ENCODE results near the gene APOBEC2. TPM values are rescaled to one million over a fixed set of nuclear protein-coding genes. Genes with fewer than 3 reads are reported as not detected.

APOBEC2 gene
- total RNA-seq, 1 donor = not detected

DNA sequence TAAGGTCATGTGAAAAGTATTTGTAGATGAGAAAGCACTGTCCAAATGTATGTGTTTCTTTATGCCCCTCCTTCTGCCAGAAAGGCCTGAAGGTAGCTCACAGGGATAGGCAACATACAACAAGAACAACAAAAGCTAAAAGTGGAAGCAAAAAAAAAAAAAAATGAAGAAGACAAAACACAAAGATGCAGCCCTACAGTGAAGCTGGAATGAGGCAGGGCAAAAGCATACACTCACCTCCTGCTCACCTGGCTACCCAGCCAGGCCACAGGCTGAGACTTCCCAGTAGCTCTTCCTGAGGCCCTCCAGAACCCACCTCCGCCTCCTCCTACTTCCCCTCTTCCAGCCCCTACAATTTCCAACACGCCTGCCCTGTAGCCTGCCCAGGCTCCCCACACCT, 16.4 kb upstream of the APOBEC2 start:
- TF ChIP-seq CTCF (IDR thresholded peaks at IDR 0.05; ENCODE audit: insufficient read depth, low read length) = no peak
- DNase-seq (ENCODE audit: low read depth) = no peak
- H3K4me3 ChIP-seq (ENCODE audit: low read depth, low read length) = no peak overlapping the region

GRCh38 chr6:41037107-41037900, 15.7 kb upstream of the APOBEC2 start:
- no peak for TF ChIP-seq CTCF (IDR thresholded peaks at IDR 0.05; ENCODE audit: insufficient read depth, low read length)
- H3K4me3 ChIP-seq (ENCODE audit: low read depth, low read length) = no peak overlapping the region
- DNase-seq (ENCODE audit: low read depth) = peak; percentile 30

DNA sequence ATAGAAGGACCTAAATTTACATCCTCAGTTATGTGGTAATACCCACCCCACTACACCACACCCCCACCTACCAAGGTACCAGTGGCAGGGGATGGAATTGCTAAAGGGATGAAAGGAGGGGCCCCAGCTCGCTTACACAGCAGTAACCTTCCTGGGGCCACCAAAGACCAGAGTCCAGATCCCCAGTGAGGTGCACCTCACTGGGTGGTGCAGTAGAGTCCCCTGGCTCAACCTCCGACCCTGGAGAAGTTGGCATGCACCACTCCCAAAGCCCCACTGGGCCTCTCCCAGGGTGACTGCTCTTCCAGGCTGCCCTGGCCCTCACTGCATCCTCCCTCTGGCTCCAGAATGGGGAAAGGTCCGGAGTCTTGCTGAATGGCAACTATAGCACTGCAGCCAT, 14.8 kb upstream of the APOBEC2 start:
- no peak for TF ChIP-seq CTCF (IDR thresholded peaks at IDR 0.05; ENCODE audit: insufficient read depth, low read length)
- H3K4me3 ChIP-seq (ENCODE audit: low read depth, low read length) = no peak overlapping the region
- no peak for DNase-seq (ENCODE audit: low read depth)

GRCh38 chr6:41039060-41039998, 13.7 kb upstream of the APOBEC2 start, which contains the start of gene UNC5CL:
Gene UNC5CL, minus strand, starts transcription at chr6:41039221. Its CDS starts 4,147 bp downstream, at chr6:41035074.
- peak; percentile 12 for DNase-seq (ENCODE audit: low read depth)
- peak; percentile 63 for TF ChIP-seq CTCF (IDR thresholded peaks at IDR 0.05; ENCODE audit: insufficient read depth, low read length)
- no peak within 1 kb of the TSS for H3K4me3 ChIP-seq (ENCODE audit: low read depth, low read length)

GRCh38 chr6:41040101-41040939, 12.7 kb upstream of the APOBEC2 start:
- no peak overlapping the region for H3K4me3 ChIP-seq (ENCODE audit: low read depth, low read length)
- DNase-seq (ENCODE audit: low read depth) = no peak
- no peak for TF ChIP-seq CTCF (IDR thresholded peaks at IDR 0.05; ENCODE audit: insufficient read depth, low read length)

- TF ChIP-seq CTCF (IDR thresholded peaks at IDR 0.05; ENCODE audit: insufficient read depth, low read length) = no peak
- no peak overlapping the region for H3K4me3 ChIP-seq (ENCODE audit: low read depth, low read length)
- DNase-seq (ENCODE audit: low read depth) = no peak
Observed at GRCh38 chr6:41040940-41041536, 12.0 kb upstream of the APOBEC2 start.

Measured in fibroblast of the aortic adventitia (primary cell).